HG02610 (cell line): ENCODE measurements around the gene SMAD6.

Experiments
- ATAC-seq: cut with Tn5 transposase; IDR thresholded peaks from one replicate; pipeline ENCODE4 v1.9.1; 2021; ENCODE audit warnings: mild to moderate bottlenecking, moderate library complexity; ENCODE audit not compliant: unreplicated experiment

Gene SMAD6

GRCh38 chr15:66702035-66702786 is at the start of gene SMAD6:
TSS of gene SMAD6 (plus strand) at chr15:66702236. CDS start at chr15:66703259, 1,023 bp downstream.
- ATAC-seq: no peak

GRCh38 chr15:66652806-66653205 is 49.2 kb upstream of the SMAD6 start:
- ATAC-seq: no peak

GRCh38 chr15:66653398-66653797 is 48.6 kb upstream of the SMAD6 start:
- ATAC-seq: no peak

DNA sequence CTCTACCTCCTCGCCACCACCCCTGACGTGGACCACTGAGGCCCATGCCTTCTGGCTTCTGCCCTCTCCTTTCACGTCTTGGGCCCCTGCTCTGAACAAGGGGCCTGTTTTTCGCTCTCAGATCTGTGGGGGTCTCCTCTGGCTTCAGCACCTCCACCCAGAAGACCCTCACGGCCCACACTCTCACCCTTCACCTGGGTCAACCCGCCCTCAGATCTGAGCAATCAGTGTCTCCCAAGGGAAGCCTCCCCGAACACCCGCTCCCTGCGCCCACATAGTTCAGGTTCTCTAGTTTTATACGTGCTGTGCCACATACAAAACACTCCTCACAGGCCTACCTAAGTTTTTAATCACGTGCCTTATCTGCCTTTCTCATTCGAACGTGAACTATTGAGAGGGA is 48.2 kb upstream of the SMAD6 start:
- ATAC-seq: no peak

DNA sequence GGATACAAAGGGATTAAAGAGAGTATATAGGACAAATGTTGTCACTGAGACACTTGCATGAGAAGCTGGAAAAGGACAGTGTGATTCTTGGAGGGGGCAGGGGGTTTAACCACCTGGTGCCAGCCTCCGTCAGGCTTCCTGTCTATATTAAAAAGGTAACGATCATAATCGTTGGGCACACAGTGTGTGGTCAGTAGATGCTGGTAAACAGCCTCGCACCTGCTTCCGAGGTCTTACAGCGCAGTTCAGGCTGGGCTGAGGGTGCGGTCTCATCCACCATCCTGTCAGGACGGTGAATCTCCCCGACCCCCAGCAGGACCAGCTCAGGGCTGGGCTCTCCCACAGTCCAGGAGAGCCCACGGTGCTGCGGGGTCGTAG is 47.7 kb upstream of the SMAD6 start:
- no peak for ATAC-seq

GRCh38 chr15:66654739-66655375 is 47.2 kb upstream of the SMAD6 start:
- ATAC-seq: no peak

GRCh38 chr15:66655511-66655910 is 46.5 kb upstream of the SMAD6 start:
- no peak for ATAC-seq

- no peak for ATAC-seq
Observed at GRCh38 chr15:66655997-66656396, 46.0 kb upstream of the SMAD6 start.

DNA sequence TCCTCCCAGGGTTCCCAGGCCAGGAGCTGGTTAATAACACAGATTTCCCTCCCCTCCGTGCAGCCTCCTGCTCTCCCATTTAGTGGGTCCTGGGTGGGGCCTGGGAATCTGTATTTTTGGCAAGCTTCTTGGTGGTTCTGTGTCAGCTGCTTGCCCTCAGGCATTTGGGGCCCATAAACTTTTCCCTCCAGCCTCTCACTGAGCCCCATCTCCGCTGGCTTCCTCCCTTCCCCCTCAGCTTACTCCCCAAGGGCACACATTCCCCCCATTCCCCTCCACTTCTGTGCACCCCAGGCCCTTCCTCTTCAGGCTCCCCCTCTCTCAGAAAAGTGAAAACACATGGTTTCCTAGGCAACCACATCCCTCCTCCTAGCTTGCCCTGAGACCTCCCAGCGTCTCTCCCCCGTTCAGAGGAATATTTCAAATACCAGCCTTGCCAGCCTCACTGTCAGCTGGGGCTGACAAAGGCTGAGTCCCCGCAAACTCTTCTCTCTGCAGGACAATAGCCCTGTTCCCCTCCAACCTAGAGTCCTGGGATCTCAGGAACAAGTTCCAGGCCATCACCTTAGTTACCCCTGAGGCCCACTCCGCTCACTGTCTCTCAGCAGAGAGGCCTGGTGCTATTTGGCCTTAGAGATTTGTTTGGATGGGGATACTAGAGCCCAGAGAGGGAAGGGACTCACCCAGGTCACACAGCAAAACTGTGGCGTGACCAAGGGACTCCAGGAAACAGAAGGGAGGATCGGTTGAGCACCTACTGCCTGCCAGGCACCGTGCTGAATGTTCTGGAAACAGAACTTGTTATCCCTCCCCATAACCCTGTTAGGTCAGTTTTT is 44.6 kb upstream of the SMAD6 start:
- ATAC-seq: no peak

GRCh38 chr15:66658044-66658443 is 44.0 kb upstream of the SMAD6 start:
- no peak for ATAC-seq

- ATAC-seq: no peak
Observed at GRCh38 chr15:66658855-66659254, 43.2 kb upstream of the SMAD6 start.

DNA sequence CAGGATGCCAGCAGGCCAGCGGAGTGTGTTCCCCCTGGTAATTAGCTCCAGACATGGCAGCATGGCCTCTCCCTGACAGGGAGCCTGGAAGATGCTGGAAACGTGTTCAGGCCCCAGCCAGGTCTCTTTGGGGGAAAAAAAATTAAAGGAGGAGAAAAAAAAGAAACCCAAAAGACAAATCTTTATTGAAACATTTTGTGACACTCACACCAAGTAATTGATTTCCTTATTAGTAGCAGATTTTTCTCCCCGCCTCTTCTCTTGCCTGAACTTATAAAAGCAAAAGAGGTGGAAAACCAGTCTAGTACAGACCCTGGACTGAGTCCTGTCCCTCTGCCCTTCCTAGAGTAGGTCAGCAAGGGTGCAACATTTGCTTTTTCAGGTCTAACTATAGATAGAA is 42.7 kb upstream of the SMAD6 start:
- no peak for ATAC-seq

DNA sequence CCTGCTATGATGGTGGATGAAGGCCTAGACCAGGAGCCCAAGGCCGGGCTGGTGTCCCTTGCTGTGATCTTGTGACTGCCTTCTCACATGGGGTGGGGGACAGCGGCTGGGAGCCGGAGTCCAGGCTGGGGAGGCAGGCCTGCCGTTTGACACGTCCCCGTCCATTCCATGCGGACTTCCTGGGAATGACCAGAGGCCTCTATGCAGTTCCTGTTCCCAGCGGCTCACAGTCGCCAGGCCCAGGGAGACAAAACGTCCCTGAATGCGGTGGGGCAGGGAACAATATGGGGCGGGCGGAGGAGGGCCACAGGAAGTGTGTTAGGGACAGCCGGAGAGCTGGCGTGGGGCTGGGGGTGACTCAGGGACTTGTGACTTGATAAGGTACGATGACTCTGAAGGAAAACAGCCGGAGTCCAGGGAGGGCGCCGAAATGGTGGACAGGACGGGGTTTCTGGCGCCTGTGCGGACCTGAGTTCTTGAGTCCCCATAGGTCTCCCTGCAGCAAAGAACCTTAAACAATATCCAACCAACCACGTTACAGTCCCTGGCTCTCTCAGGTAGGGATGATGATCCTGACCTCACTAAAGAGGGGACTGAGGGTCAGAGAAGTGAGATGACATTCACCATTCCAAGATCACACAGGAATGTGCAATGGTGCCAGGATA is 40.5 kb upstream of the SMAD6 start:
- ATAC-seq: no peak

GRCh38 chr15:66662522-66662921 is 39.5 kb upstream of the SMAD6 start:
- no peak for ATAC-seq

- no peak for ATAC-seq
Observed at GRCh38 chr15:66663664-66664063, 38.4 kb upstream of the SMAD6 start.

GRCh38 chr15:66670175-66670574 is 31.9 kb upstream of the SMAD6 start:
- ATAC-seq: no peak

DNA sequence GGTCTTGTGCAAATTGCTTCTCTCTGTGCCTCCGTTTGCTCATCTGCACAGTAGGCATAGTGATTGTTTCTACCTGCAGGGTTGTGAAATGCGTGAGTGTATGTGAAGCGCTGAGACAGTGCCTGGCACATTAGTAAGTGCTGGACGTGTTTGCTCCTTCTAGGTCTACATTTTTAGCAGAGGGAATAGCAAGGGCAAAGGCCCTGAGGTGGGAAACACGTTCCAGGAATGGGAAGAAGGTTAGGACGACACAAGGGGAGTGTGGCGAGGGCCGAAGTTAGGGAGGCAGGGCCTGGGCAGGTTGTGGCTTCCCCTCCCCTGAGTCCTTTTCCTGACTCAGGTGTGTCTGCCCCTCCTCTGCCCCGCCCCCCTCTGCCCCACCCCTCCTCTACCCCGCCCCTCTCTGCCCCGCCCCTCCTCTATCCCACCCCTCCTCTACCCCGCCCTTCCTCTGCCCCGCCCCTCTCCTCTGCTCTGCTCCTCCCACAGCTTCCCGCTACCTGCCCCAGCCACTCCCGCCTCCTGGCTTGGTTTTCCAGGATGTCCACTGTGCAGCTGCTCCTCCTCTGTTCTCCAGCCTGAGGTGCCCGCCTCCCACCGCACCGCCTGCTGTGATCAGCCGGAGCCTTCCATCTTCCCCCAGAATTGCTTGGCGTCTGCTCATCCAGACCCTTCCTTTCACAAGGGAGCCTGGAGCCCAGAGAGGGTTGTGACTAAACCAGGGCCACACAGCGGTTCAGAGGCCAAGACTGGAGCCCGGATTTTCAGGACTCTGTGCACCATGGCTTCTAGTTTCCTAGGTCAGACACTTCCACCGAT is 31.1 kb upstream of the SMAD6 start:
- ATAC-seq: no peak

DNA sequence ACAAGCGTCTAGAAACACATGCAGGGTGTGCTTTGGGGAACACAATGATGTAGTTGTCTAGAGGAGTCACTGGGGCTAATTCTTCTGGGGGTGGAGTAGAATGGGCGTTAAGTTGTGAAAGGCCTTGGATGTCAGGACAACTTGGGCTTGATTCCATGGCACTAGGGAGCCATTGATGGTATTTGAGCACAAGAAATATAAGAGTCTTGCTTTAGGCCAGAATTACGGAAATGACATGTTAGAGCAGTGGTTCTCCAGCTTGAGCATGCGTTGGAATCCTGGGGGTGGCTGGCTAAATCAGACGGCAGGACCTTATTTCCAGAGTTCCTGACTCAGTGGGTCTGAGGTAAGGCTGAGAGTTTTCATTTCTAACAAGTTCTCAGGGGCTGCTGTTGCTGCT is 29.2 kb upstream of the SMAD6 start:
- no peak for ATAC-seq

GRCh38 chr15:66673410-66674322 is 28.4 kb upstream of the SMAD6 start:
- no peak for ATAC-seq
